K562 (cell line): ENCODE measurements around the gene FTO. TPM values are rescaled to one million over a fixed set of nuclear protein-coding genes. Genes with fewer than 3 reads are reported as not detected.

ENCODE experiments used
- ATAC-seq: fragments of 200-7000 bp; cut with Tn5 transposase; 3 replicates; pipeline ENCODE4 v1.9.1; 2020; ENCODE audit warnings: moderate library complexity
- BruUV-seq: library from RNA; stranded (reverse); fragments of 400-500 nt; replicated peaks from 2 replicates; lab custom pipeline; 2021; lab: Mats Ljungman, UMichigan
- CTCF ChIA-PET: fragments of 300-600 bp; formaldehyde crosslinking; extraction: SDS; loops from one replicate; lab custom pipeline; 2021; ENCODE audit warnings: low intra/inter-chr PET ratio; lab: Yijun Ruan, JAX
- POLR2A ChIA-PET: fragments of 300-600, 350-650 bp; sonication (Branson Sonifier 250); formaldehyde crosslinking; extraction: SDS; loops from one replicate; lab custom pipeline; 2021; ENCODE audit warnings: antibody characterized with exemption, inconsistent platforms; lab: Yijun Ruan, JAX
- DNase-seq, 4 experiments: peaks; one replicate each; pipeline versions ENCODE4 v3.0.0 to v3.0.0-alpha.2; 2011 to 2018; ENCODE audit warnings: low spot score in 3 of 4, mixed read lengths in 3 of 4; ENCODE audit errors: extremely low read depth in 1 of 4
- FAIRE-seq: peaks from 2 replicates; lab custom pipeline; 2011; peaks lifted over from hg19 to GRCh38; lab: Jason Lieb, UNC
- H2AFZ ChIP-seq: 2 replicates; pipeline ENCODE4 v1.6.0; 2011; ENCODE audit warnings: low read depth, low read length, control low read depth, inconsistent platforms
- H3K27ac ChIP-seq: fragments of 200-600 bp; 3 replicates; pipeline ENCODE4 v1.8.0; 2011; ENCODE audit warnings: low read depth, mild to moderate bottlenecking, control low read depth, inconsistent platforms, low read length, moderate library complexity, mixed read lengths; ENCODE audit errors: extremely low read depth
- H3K27me3 ChIP-seq, 2 experiments: fragments of 300-600 bp in 1 of 2; 2 replicates in 1 of 2; 3 replicates in 1 of 2; pipeline versions ENCODE4 v1.6.0 to v1.8.0; 2011; ENCODE audit warnings: inconsistent platforms in 2 of 2, low read length in 2 of 2, mild to moderate bottlenecking in 1 of 2, mixed read lengths in 1 of 2, moderate library complexity in 1 of 2; ENCODE audit not compliant: control insufficient read depth in 2 of 2, insufficient read depth in 2 of 2
- H3K36me3 ChIP-seq: fragments of 300-600 bp; 3 replicates; pipeline ENCODE4 v1.8.0; 2011; ENCODE audit warnings: mild to moderate bottlenecking, low read length, inconsistent platforms; ENCODE audit not compliant: control insufficient read depth, insufficient read depth
- H3K4me1 ChIP-seq, 2 experiments: fragments of 200-600 bp in 1 of 2; replicated peaks in 1 of 2; 2 replicates in 1 of 2; 3 replicates in 1 of 2; pipeline versions ENCODE4 v1.5.1 to v1.8.0; 2011; ENCODE audit warnings: inconsistent platforms in 2 of 2, low read length in 2 of 2, mild to moderate bottlenecking in 1 of 2, mixed read lengths in 1 of 2, moderate library complexity in 1 of 2; ENCODE audit not compliant: control insufficient read depth in 2 of 2, insufficient read depth in 2 of 2
- H3K4me2 ChIP-seq: 2 replicates; pipeline ENCODE4 v1.6.1; 2011; ENCODE audit warnings: low read length, control low read depth, inconsistent platforms, mixed read lengths; ENCODE audit not compliant: insufficient read depth
- H3K4me3 ChIP-seq: fragments of 200-600 bp; sonication (generic), shearing (Covaris generic); 2 replicates; pipeline ENCODE4 v1.5.1; 2016; ENCODE audit warnings: control low read depth, inconsistent platforms
- H3K79me2 ChIP-seq: fragments of 200-600 bp; 3 replicates; pipeline ENCODE4 v1.8.0; 2011; ENCODE audit warnings: low read length, inconsistent platforms; ENCODE audit not compliant: control insufficient read depth, insufficient read depth
- H3K9ac ChIP-seq, 2 experiments: 2 replicates each; pipeline versions ENCODE4 v1.6.0 to v1.6.1; 2011; ENCODE audit warnings: low read depth in 2 of 2, low read length in 2 of 2, control low read depth in 1 of 2, inconsistent platforms in 1 of 2, mild to moderate bottlenecking in 1 of 2, mixed read lengths in 1 of 2; ENCODE audit not compliant: insufficient read depth in 1 of 2
- H3K9me1 ChIP-seq: one replicate; pipeline ENCODE4 v1.6.0; 2011; ENCODE audit warnings: inconsistent platforms, mild to moderate bottlenecking, low read length, moderate library complexity; ENCODE audit not compliant: control insufficient read depth, insufficient read depth
- H3K9me3 ChIP-seq: replicated peaks from 2 replicates; pipeline ENCODE4 v1.5.1; 2011; ENCODE audit warnings: low read depth, low read length, inconsistent platforms; ENCODE audit not compliant: control insufficient read depth, insufficient read depth
- H4K20me1 ChIP-seq: replicated peaks from 2 replicates; pipeline ENCODE4 v1.6.1; 2011; ENCODE audit warnings: low read length, inconsistent platforms, mixed read lengths; ENCODE audit not compliant: control insufficient read depth, insufficient read depth
- ARID4B ChIP-seq: sonication (generic); formaldehyde crosslinking; IDR thresholded peaks from 2 replicates; pipeline ENCODE4 v1.8.0; 2022; ENCODE audit warnings: mild to moderate bottlenecking, missing genetic modification reagents
- ILF3 ChIP-seq: fragments of 450-650 bp; IDR thresholded peaks from 2 replicates; pipeline ENCODE4 v1.6.1; 2018; ENCODE audit warnings: antibody characterized with exemption, mild to moderate bottlenecking, moderate library complexity, borderline replicate concordance
- MAFF ChIP-seq: IDR thresholded peaks from 2 replicates; pipeline ENCODE4 v1.6.1; 2012; ENCODE audit warnings: low read length, improper control_type of control experiment
- NCOA4 ChIP-seq: fragments of 450-650 bp; IDR thresholded peaks from 2 replicates; pipeline ENCODE4 v1.6.1; 2018; ENCODE audit warnings: mild to moderate bottlenecking; ENCODE audit not compliant: partially characterized antibody
- STAT5B ChIP-seq: fragments of 250-450 bp; sonication (Bioruptor Pico); IDR thresholded peaks from 2 replicates; pipeline ENCODE4 v1.8.0; 2021; ENCODE audit warnings: mild to moderate bottlenecking, inconsistent platforms
- SUPT5H ChIP-seq: fragments of 450-650 bp; IDR thresholded peaks from 2 replicates; pipeline ENCODE4 v1.6.1; 2016
- WGBS: fragments of 100-300 bp; shearing (Covaris generic); methylation state at CpG from one replicate; pipeline ENCODE4 v1.1.6; 2016; ENCODE audit warnings: low coverage, mixed read lengths; ENCODE audit not compliant: insufficient coverage; ENCODE audit errors: missing lambda C conversion rate; 5-methylcytosine and 5-hydroxymethylcytosine counted together
- in situ Hi-C: fragments of 300-500 bp; cut with MboI; formaldehyde crosslinking; loops from 4 replicates; pipeline ENCODE4 v1.15.0; 2018; ENCODE audit warnings: inconsistent platforms, mixed read lengths
- intact Hi-C: fragments of 100-400 bp; cut with micrococcal nuclease; formaldehyde crosslinking; loops from 2 replicates; pipeline ENCODE4 v1.14.2; 2022
- polyA plus RNA-seq, 8 experiments: library from polyadenylated mRNA; depleted of rRNA in 4 of 8; stranded (reverse) in 5 of 8; unstranded in 3 of 8; fragments of >200 nt; fragmentation: Nextera tagmentation in 2 of 8; fragmentation: Illumina TruSeq in 1 of 8; extraction: Ambion mirVana in 2 of 8; extraction: Trizol in 1 of 8; gene quantifications; 2 replicates each; pipeline versions ENCODE4 v1.2.1 to v1.2.3, GENCODE V29; 2011 to 2014; ENCODE audit warnings: inconsistent platforms in 1 of 8, missing spikeins in 1 of 8
- total RNA-seq, 7 experiments: library from RNA; depleted of rRNA in 6 of 7; stranded (reverse); fragments of >200 nt in 6 of 7; fragmentation: Illumina TruSeq in 2 of 7; extraction: Trizol in 2 of 7; gene quantifications; 2 replicates each; pipeline versions ENCODE4 v1.2.1 to v1.2.3, GENCODE V29; 2011 to 2021; ENCODE audit warnings: low replicate concordance in 1 of 7
- TF ChIP-seq, protein P1 (sequence below): fragments of 250-450 bp; sonication (Bioruptor Pico); IDR thresholded peaks from 2 replicates; pipeline ENCODE4 v1.6.1; 2021; ENCODE audit warnings: mild to moderate bottlenecking

FTO gene
- total and polyA plus RNA-seq, 9 of the 15 experiments (the other 6 are each of a cell fraction or from before 2014, with no cell fraction given), result 11.3 to 27.7 (median 25.5) TPM

DNA sequence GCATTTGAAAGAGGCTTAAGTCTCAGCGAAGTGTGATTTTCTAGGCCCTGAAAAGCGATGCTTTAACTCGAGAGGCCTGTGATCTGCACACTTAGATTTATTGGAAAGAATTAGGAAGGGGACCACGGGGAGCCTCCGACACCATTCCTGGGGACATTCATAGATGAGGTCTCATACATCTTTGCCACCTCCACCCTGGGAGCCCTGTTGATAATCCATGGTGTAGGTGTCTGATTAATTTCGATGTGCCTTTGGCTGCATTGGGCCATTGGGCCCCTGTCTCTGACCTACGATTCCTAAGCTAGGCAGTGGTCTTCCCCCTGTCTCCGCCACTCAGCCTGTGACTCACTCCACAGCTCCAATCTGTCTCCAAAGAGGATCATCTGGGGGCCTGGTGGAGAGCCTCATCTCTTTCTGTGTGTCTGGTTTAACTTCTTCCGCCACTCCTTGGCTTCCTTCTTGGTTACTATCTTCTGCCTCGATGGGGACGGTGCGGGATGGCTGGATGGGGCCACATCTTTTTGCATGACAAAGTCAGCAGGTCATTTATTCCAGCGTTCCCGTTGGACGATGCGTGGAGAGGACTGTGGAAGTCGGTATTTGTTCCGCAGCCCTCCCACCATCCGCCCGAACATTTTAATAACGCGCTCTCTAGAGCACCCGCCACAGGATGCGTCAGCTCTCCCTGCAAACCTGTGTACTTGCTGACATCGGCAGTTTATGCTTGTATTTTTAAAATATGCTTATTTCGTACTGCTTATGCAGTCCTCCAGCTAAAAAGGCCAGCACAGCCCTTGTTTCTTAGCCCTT lies 473.3 kb downstream of the FTO start:
- intact Hi-C loops (no loop called here), in situ Hi-C loops (no loop called here)
- no peak for FAIRE-seq
- ChIA-PET CTCF (no interaction called here), POLR2A (no interaction called here)
- Histone ChIP-seq H2AFZ (no peak overlapping the region), H3K9ac (no peak overlapping the region), H3K9me1 (no peaks in the 10 kb centered on the region), H3K4me2 (no peak overlapping the region), H4K20me1 (no peaks in the 10 kb centered on the region), H3K79me2 (no peaks in the 10 kb centered on the region), H3K4me3 (no peak overlapping the region), H3K27me3 (peaks cover 30 to 44% of the 10 kb centered on the region in 2 experiments), H3K36me3 (no peaks in the 10 kb centered on the region), H3K27ac (no peak overlapping the region), H3K9me3 (no peaks in the 10 kb centered on the region), H3K4me1 (no peaks in the 10 kb centered on the region; a peak in 1 of 5 replicates)
- no peak for ATAC-seq
- no peak for DNase-seq
- BruUV-seq, result no TSS peak
- 11% methylated on average over 24 of the region's 26 CpGs for WGBS
- TF ChIP-seq MAFF, result peak; percentile 33
- TF ChIP-seq NCOA4, result no peak

DNA sequence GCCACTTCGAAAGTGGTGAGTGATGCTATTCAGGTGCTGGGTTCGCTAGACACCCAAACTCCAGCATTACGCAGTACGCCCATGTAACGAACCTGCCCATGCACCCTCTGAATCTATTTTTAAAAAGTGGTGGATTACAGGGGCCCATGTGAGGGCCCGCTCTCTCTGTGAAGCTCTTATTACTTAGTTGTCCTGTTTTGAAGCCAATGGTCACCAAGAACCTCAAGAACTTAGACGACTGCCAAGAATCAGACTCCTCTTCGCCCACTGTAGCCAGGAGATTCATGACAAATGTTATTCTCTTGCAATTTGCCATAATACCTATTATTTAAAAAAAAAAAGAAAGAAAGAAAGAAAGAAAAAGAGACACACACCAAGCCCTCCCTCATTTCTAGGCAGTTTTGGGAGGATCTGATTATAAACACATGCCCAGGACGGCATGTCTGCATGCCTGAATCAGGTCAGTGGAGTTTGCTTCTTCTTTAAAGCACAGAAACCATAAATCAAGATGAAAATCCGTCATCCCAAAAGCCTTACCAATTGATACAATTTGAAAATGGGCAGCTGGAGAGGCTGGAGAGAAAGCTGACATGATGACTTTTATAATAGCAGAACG lies 474.0 kb downstream of the FTO start:
- Histone ChIP-seq H3K9ac (no peak overlapping the region), H2AFZ (no peak overlapping the region), H3K27me3 (peaks cover 25 to 42% of the 10 kb centered on the region in 2 experiments), H4K20me1 (no peaks in the 10 kb centered on the region), H3K4me2 (no peak overlapping the region), H3K79me2 (no peaks in the 10 kb centered on the region), H3K36me3 (no peaks in the 10 kb centered on the region), H3K9me1 (no peaks in the 10 kb centered on the region), H3K4me3 (no peak overlapping the region), H3K4me1 (no peaks in the 10 kb centered on the region; a peak in 1 of 5 replicates), H3K27ac (no peak overlapping the region), H3K9me3 (no peaks in the 10 kb centered on the region)
- FAIRE-seq, result no peak
- in situ Hi-C loops, result no loop called here
- DNase-seq, result no peak
- CTCF ChIA-PET, result no interaction called here
- no peak for ATAC-seq
- BruUV-seq, result no TSS peak
- POLR2A ChIA-PET, result no interaction called here
- WGBS, result 0% methylated on average over 11 of the region's 11 CpGs
- intact Hi-C loops, result no loop called here
- TF ChIP-seq STAT5B (CRISPR knock-in tag), result no peak
- TF ChIP-seq, protein P1, sequence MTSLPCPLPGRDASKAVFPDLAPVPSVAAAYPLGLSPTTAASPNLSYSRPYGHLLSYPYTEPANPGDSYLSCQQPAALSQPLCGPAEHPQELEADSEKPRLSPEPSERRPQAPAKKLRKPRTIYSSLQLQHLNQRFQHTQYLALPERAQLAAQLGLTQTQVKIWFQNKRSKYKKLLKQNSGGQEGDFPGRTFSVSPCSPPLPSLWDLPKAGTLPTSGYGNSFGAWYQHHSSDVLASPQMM (CRISPR knock-in tag), result no peak
- TF ChIP-seq ARID4B (CRISPR knock-in tag), result no peak
- no peak for TF ChIP-seq ILF3
- no peak for TF ChIP-seq SUPT5H
